Tibial artery (tissue), 4 donors: ENCODE results near the gene VPS45.

Experiments used
- DNase-seq, 2 donors: peaks; one replicate each; pipeline ENCODE4 v3.0.0-alpha.2; 2019
- H3K27ac ChIP-seq, 2 donors: fragments of 200-600 bp; sonication (generic) in 1 of 2; 1 replicate in 1 of 2; 2 replicates in 1 of 2; pipeline ENCODE4 v1.5.1; 2018 to 2019; ENCODE audit warnings: mild to moderate bottlenecking in 1 of 2
- H3K27me3 ChIP-seq, 2 donors: fragments of 200-600 bp; sonication (generic) in 1 of 2; one replicate each; pipeline versions ENCODE4 v1.5.1 to v1.6.0; 2016 to 2019
- H3K36me3 ChIP-seq, 3 donors: fragments of 200-600 bp; sonication (generic) in 2 of 3; one replicate each; pipeline ENCODE4 v1.5.1; 2016 to 2019; ENCODE audit warnings: mild to moderate bottlenecking in 2 of 3
- H3K4me1 ChIP-seq, 4 donors: fragments of 200-600 bp; sonication (generic) in 2 of 4; 1 replicate in 3 of 4; 2 replicates in 1 of 4; pipeline ENCODE4 v1.5.1; 2016 to 2019
- H3K4me3 ChIP-seq, 2 donors: fragments of 200-600 bp; sonication (generic) in 1 of 2; 1 replicate in 1 of 2; 2 replicates in 1 of 2; pipeline ENCODE4 v1.5.1; 2018 to 2019; ENCODE audit warnings: mild to moderate bottlenecking in 2 of 2
- H3K9me3 ChIP-seq, 3 donors: fragments of 200-600 bp; sonication (generic) in 1 of 3; one replicate each; pipeline ENCODE4 v1.5.1; 2016 to 2019
- CTCF ChIP-seq, 2 experiments: fragments of 200-600 bp in 1 of 2; fragments of 450-650 bp in 1 of 2; IDR thresholded peaks; one replicate each; pipeline ENCODE4 v1.5.1; 2017 to 2019; ENCODE audit warnings: antibody characterized with exemption in 2 of 2, mild to moderate bottlenecking in 1 of 2, moderate library complexity in 1 of 2
- intact Hi-C: fragments of 100-400 bp; cut with DNase I; formaldehyde crosslinking; loops from one replicate; pipeline ENCODE4 v1.15.0; 2023; ENCODE audit warnings: low total_unique reads

VPS45 gene

GRCh38 chr1:150121236-150121862, 53.8 kb downstream of the VPS45 start:
- Histone ChIP-seq H3K27ac (no peak overlapping the region), H3K27me3 (no peaks in the 10 kb centered on the region), H3K4me3 (no peak overlapping the region), H3K36me3 (peaks cover 0 to 19% (median 0%) of the 10 kb centered on the region in 3 donors), H3K4me1 (no peaks in the 10 kb centered on the region), H3K9me3 (no peaks in the 10 kb centered on the region)
- TF ChIP-seq CTCF (IDR thresholded peaks at IDR 0.05): no peak
- DNase-seq: no peak
- intact Hi-C loops: no loop called here

GRCh38 chr1:150126811-150127210, 59.2 kb downstream of the VPS45 start:
- TF ChIP-seq CTCF (IDR thresholded peaks at IDR 0.05): no peak
- no peak for DNase-seq
- no peak overlapping the region for H3K4me3 ChIP-seq
- H3K9me3 ChIP-seq: no peaks in the 10 kb centered on the region
- intact Hi-C loops: no loop called here
- no peak overlapping the region for H3K27ac ChIP-seq
- no peaks in the 10 kb centered on the region for H3K27me3 ChIP-seq
- peaks cover 0 to 18% (median 14%) of the 10 kb centered on the region in 3 donors for H3K36me3 ChIP-seq
- H3K4me1 ChIP-seq: no peaks in the 10 kb centered on the region

- Histone ChIP-seq H3K4me3 (no peak overlapping the region), H3K4me1 (no peaks in the 10 kb centered on the region), H3K27ac (no peak overlapping the region), H3K9me3 (no peaks in the 10 kb centered on the region), H3K36me3 (peaks cover 0 to 14% (median 13%) of the 10 kb centered on the region in 3 donors), H3K27me3 (no peaks in the 10 kb centered on the region)
- intact Hi-C loops: no loop called here
- no peak for TF ChIP-seq CTCF (IDR thresholded peaks at IDR 0.05)
- DNase-seq: no peak
These were observed 59.9 kb downstream of the VPS45 start for GRCh38 chr1:150127464-150127863.

- Histone ChIP-seq H3K36me3 (peaks cover 0 to 14% (median 13%) of the 10 kb centered on the region in 3 donors), H3K4me3 (no peak overlapping the region), H3K27ac (no peak overlapping the region), H3K9me3 (no peaks in the 10 kb centered on the region), H3K27me3 (no peaks in the 10 kb centered on the region), H3K4me1 (no peaks in the 10 kb centered on the region)
- intact Hi-C loops: no loop called here
- TF ChIP-seq CTCF (IDR thresholded peaks at IDR 0.05): no peak
- no peak for DNase-seq
These were observed 60.3 kb downstream of the VPS45 start for GRCh38 chr1:150127868-150128267.

GRCh38 chr1:150132372-150132771, 64.8 kb downstream of the VPS45 start:
- peaks cover 0 to under 1% (median 0%) of the 10 kb centered on the region in 4 donors for H3K4me1 ChIP-seq
- H3K27ac ChIP-seq: no peak overlapping the region
- H3K9me3 ChIP-seq: no peaks in the 10 kb centered on the region
- TF ChIP-seq CTCF (IDR thresholded peaks at IDR 0.05): no peak
- no peak overlapping the region for H3K4me3 ChIP-seq
- DNase-seq: no peak
- H3K27me3 ChIP-seq: no peaks in the 10 kb centered on the region
- H3K36me3 ChIP-seq: peaks cover 0 to 17% (median 6%) of the 10 kb centered on the region in 3 donors
- intact Hi-C loops: no loop called here
